ENCODE results near the gene TRPM1.

DNA sequence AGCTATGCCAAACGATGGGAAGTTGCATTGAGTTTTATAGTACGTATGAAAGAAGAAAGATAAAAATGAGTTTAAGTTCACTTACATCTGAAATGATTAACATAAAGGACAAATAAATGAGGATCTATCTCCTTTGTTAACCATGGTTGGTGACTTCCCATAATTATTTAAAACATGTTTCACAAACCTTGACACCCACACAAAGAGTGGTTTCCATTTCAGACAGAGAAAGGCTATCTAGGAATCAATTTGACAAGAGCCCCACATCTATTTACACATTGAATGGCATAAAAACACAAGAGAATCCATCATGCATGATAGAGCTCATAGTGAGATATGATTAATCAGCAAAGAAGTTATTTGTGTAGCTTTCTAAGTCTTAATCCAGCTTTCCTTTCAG is 95.9 kb downstream of the TRPM1 start:
- no peak for TF ChIP-seq BHLHE40 (IDR thresholded peaks at IDR 0.05; ENCODE audit: borderline replicate concordance)
- TF ChIP-seq FOXA1 (IDR thresholded peaks at IDR 0.05): no peak
- TF ChIP-seq FOXM1 (IDR thresholded peaks at IDR 0.05; ENCODE audit: borderline replicate concordance): no peak
- no peak for TF ChIP-seq TARDBP (IDR thresholded peaks at IDR 0.05)
- TF ChIP-seq LEF1 (IDR thresholded peaks at IDR 0.05; ENCODE audit: borderline replicate concordance): no peak
- TF ChIP-seq ELF4 (IDR thresholded peaks at IDR 0.05): no peak
- TF ChIP-seq SUZ12 (IDR thresholded peaks at IDR 0.05): no peak

Measured in HEK293T (cell line).